Panc1 (cell line): ENCODE data around the gene MICALL2. TPM values are rescaled to one million over a fixed set of nuclear protein-coding genes. Genes with fewer than 3 reads are reported as not detected.

ENCODE experiments used
- ATAC-seq: fragments of 200-7000 bp; cut with Tn5 transposase; 2 replicates; pipeline ENCODE4 v1.9.1; 2020; ENCODE audit warnings: mild to moderate bottlenecking, moderate library complexity
- BruUV-seq: library from RNA; stranded (reverse); fragments of 400-500 nt; replicated peaks from 2 replicates; lab custom pipeline; 2021; lab: Mats Ljungman, UMichigan
- CTCF ChIA-PET: fragments of 300-600 bp; sonication (Branson Sonifier 250); formaldehyde crosslinking; loops from one replicate; lab custom pipeline; 2022; ENCODE audit warnings: antibody characterized with exemption; lab: Charles Lee
- POLR2A ChIA-PET: fragments of 300-600 bp; sonication (Branson Sonifier 250); formaldehyde crosslinking; loops from one replicate; lab custom pipeline; 2022; ENCODE audit warnings: antibody characterized with exemption; lab: Charles Lee
- DNase-seq: peaks from one replicate; pipeline ENCODE4 v3.0.0-alpha.2; 2010; ENCODE audit warnings: low read depth, low spot score
- H3K27ac ChIP-seq: 2 replicates; pipeline ENCODE4 v1.5.1; 2011; ENCODE audit warnings: mild to moderate bottlenecking, low read length, inconsistent platforms
- H3K27me3 ChIP-seq: fragments of 200-500 bp; sonication (Bioruptor generic); 2 replicates; pipeline ENCODE4 v1.6.0; 2014; ENCODE audit warnings: low read length, inconsistent platforms; ENCODE audit not compliant: control insufficient read depth, insufficient read depth
- H3K36me3 ChIP-seq: fragments of 200-500 bp; sonication (Bioruptor generic); 2 replicates; pipeline ENCODE4 v1.5.1; 2014; ENCODE audit warnings: inconsistent platforms, mild to moderate bottlenecking, low read length, moderate library complexity; ENCODE audit not compliant: control insufficient read depth, insufficient read depth
- H3K4me1 ChIP-seq: 2 replicates; pipeline ENCODE4 v1.5.1; 2011; ENCODE audit warnings: inconsistent platforms, mild to moderate bottlenecking, low read length, moderate library complexity; ENCODE audit not compliant: control insufficient read depth, insufficient read depth
- H3K4me3 ChIP-seq, 2 experiments: 2 replicates each; pipeline ENCODE4 v1.5.1; 2011 to 2012; ENCODE audit warnings: low read depth in 2 of 2, low read length in 2 of 2, mild to moderate bottlenecking in 2 of 2, inconsistent platforms in 1 of 2, moderate library complexity in 1 of 2
- H3K9me3 ChIP-seq: fragments of 200-500 bp; sonication (Bioruptor generic); 2 replicates; pipeline ENCODE4 v1.5.1; 2014; ENCODE audit warnings: low read depth, mild to moderate bottlenecking, inconsistent platforms, low read length, moderate library complexity; ENCODE audit not compliant: control insufficient read depth, insufficient read depth
- POLR2AphosphoS5 ChIP-seq: IDR thresholded peaks from 2 replicates; pipeline ENCODE4 v1.6.1; 2012; ENCODE audit warnings: mild to moderate bottlenecking, low read depth, low read length, moderate library complexity
- REST ChIP-seq, 2 experiments: IDR thresholded peaks; 2 replicates each; pipeline ENCODE4 v1.6.1; 2011 to 2012; ENCODE audit warnings: low read depth in 2 of 2, control low read depth in 1 of 2, low read length in 1 of 2, mild to moderate bottlenecking in 1 of 2, moderate library complexity in 1 of 2; ENCODE audit not compliant: insufficient read depth in 1 of 2
- SIN3A ChIP-seq: IDR thresholded peaks from 2 replicates; pipeline ENCODE4 v1.6.1; 2012; ENCODE audit warnings: low read depth, mild to moderate bottlenecking, low read length, moderate library complexity, borderline replicate concordance; ENCODE audit not compliant: insufficient read depth
- TCF7L2 ChIP-seq: IDR thresholded peaks from 2 replicates; pipeline ENCODE4 v1.6.1; 2011; ENCODE audit warnings: mild to moderate bottlenecking, low read depth, low read length, inconsistent platforms
- in situ Hi-C: cut with HindIII; loops from 2 replicates; pipeline ENCODE4 v1.10.0; 2016; ENCODE audit warnings: low sequenced_read_pairs, low pct_unique_long_range_greater_than_20kb
- intact Hi-C: fragments of 100-400 bp; cut with micrococcal nuclease; formaldehyde crosslinking; loops from one replicate; pipeline ENCODE4 v1.10.0; 2022; ENCODE audit not compliant: unreplicated experiment
- total RNA-seq: library from RNA; stranded (reverse); gene quantifications from one replicate; pipeline ENCODE4 v1.2.1, GENCODE V29; 2021; ENCODE audit not compliant: unreplicated experiment
- TF ChIP-seq, protein P1 (sequence below): fragments of 450-650 bp; IDR thresholded peaks from 2 replicates; pipeline ENCODE4 v1.5.1; 2017; ENCODE audit warnings: mild to moderate bottlenecking

MICALL2 gene
- total RNA-seq, 1 experiment from 2014 or later = 144 TPM

- no peak for DNase-seq
- TSS peak; percentile 65 for BruUV-seq
- Histone ChIP-seq H3K4me1 (peaks cover 19% of the 10 kb centered on the region), H3K9me3 (no peaks in the 10 kb centered on the region), H3K4me3 (no peak overlapping the region), H3K36me3 (0 out of 2 replicates have a peak, but pooled peaks cover 2% of the 10 kb centered on the region), H3K27me3 (no peaks in the 10 kb centered on the region), H3K27ac (no peak overlapping the region)
- in situ Hi-C loops (no loop called here), intact Hi-C loops (no loop called here)
- TF ChIP-seq TCF7L2 (no peak), REST (IDR thresholded peaks at IDR 0.05; ENCODE audit: insufficient read depth in 1 of 2, low read depth in 2 of 2, low read length in 1 of 2) (no peak), SIN3A (no peak), POLR2AphosphoS5 (no peak)
- TF ChIP-seq, protein P1, sequence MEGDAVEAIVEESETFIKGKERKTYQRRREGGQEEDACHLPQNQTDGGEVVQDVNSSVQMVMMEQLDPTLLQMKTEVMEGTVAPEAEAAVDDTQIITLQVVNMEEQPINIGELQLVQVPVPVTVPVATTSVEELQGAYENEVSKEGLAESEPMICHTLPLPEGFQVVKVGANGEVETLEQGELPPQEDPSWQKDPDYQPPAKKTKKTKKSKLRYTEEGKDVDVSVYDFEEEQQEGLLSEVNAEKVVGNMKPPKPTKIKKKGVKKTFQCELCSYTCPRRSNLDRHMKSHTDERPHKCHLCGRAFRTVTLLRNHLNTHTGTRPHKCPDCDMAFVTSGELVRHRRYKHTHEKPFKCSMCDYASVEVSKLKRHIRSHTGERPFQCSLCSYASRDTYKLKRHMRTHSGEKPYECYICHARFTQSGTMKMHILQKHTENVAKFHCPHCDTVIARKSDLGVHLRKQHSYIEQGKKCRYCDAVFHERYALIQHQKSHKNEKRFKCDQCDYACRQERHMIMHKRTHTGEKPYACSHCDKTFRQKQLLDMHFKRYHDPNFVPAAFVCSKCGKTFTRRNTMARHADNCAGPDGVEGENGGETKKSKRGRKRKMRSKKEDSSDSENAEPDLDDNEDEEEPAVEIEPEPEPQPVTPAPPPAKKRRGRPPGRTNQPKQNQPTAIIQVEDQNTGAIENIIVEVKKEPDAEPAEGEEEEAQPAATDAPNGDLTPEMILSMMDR = no peak
- CTCF ChIA-PET = no interaction called here
- ATAC-seq = no peak
- POLR2A ChIA-PET = no interaction called here
Observed at GRCh38 chr7:1434165-1434718, 25.0 kb downstream of the MICALL2 start.

DNA sequence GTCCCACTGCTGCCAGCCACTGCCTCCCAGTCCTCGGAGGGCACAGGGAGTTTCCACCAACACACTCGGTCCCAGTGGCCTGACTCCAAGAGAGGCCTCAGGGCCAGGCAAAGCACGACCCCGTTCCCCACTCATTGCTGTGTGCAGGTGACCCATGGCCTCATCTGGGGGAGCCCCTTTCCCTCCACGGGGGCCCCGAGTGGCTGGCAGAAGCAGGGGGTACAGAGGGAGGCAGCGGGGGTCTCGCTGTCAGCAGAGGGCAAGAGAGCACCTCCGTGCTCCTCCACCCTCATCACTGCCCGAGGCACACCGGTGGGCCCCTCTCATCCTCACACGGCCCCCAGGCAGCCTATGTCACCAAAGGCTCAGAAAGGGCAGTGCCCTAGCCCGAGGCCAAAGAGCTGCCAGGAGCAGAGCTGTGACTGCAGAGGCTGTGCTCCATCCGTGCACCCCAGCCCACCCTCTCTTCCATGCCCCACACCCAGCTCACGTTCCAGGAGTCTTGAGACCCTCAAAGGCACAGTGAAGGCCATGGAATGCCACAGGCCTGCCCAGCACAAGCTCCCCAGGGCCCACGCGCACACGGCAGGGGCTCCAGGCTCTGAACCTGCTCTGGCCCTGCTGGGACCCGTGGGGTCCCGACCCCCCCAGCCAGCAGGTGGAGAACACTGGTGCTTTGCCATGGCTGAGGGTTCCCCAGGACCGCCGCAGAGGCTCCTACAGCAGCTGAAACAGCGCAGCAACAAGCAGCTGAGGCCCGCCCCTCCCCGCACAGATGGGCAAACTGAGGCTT is 25.9 kb downstream of the MICALL2 start:
- in situ Hi-C loops = no loop called here
- H3K9me3 ChIP-seq = no peaks in the 10 kb centered on the region
- DNase-seq (no peak), ATAC-seq (no peak; the same call in 1 of the 2 replicates)
- TF ChIP-seq, protein P1 = no peak
- no peak for TF ChIP-seq TCF7L2
- no peak for TF ChIP-seq SIN3A
- no peak for TF ChIP-seq POLR2AphosphoS5
- no peaks in the 10 kb centered on the region for H3K36me3 ChIP-seq
- BruUV-seq = no TSS peak
- H3K27ac ChIP-seq = no peak overlapping the region
- intact Hi-C loops = no loop called here
- no peaks in the 10 kb centered on the region for H3K27me3 ChIP-seq
- ChIA-PET POLR2A (no interaction called here), CTCF (no interaction called here)
- peaks cover 24% of the 10 kb centered on the region for H3K4me1 ChIP-seq
- H3K4me3 ChIP-seq = no peak overlapping the region
